ENCODE results near the gene DNTTIP2. TPM values are rescaled to one million over a fixed set of nuclear protein-coding genes. Genes with fewer than 3 reads are reported as not detected.
A peak's percentile ranks its signal among the peaks of the same experiment; 100 is the strongest.

The DNTTIP2 gene
- total RNA-seq, 1 donor, result 40.2 TPM

GRCh38 chr1:93829061-93829460 lies 49.9 kb downstream of the DNTTIP2 start:
- DNase-seq (ENCODE audit: low read depth), result no peak
- no peak overlapping the region for H3K4me3 ChIP-seq (ENCODE audit: low read depth, low read length)
- no peak for TF ChIP-seq CTCF (IDR thresholded peaks at IDR 0.05; ENCODE audit: insufficient read depth, low read length)

DNA sequence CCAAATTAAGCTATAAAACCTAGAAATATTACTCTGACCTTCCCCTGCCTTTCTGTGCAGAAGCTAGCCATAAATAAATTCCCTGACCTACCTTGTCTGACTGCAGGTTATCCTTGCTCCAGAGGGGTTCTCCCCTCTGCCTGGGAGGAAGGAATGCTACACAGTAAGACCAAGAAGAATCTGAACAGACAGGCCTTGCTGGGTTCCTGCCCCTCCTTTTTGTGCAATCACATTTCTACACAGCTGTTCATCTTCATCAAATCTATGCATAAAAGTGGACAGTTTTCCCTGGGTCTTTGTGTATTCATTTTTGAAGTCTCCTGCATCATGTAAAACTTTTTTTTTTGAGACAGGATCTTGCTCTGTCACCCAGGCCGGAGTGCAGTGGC lies 50.6 kb downstream of the DNTTIP2 start:
- no peak for DNase-seq (ENCODE audit: low read depth)
- no peak for TF ChIP-seq CTCF (IDR thresholded peaks at IDR 0.05; ENCODE audit: insufficient read depth, low read length)

DNA sequence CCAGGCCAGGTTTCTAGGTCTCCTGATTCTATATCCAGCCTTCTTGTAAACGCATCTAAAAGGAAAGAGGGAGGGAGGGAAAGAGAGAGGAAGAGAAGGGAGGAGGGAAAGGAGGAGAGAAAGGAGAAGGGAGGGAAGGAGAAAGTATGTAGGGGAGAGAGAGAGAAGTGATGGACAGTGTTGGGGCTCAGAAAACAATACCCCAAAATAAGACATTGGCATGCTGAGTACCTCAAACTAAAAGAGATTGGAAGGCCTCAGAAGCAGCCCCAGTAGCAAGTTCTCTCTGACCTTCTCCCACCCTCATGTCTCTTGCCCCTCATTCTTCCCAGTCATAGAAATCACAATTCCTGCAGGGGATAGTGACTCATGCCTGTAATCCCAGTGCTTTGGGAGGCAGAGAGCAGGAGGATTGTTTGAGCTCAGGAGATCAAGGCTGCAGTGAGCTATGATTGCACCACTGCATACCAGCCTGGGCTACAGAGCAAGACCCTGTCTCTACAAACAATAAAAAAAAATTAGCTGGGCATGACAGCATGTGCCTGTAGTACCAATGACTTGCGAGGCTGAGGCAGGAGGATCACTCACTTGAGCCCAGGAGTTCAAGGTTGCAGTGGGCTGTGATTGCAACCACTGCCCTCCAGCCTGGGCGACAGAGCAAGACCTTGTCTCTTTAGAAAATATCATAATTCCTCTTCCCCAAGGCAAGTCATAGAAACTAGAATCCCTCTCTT lies 51.2 kb downstream of the DNTTIP2 start:
- DNase-seq (ENCODE audit: low read depth), result peak; percentile 53

More for the DNA sequence above, 50.6 kb downstream of the DNTTIP2 start:
- no peak overlapping the region for H3K4me3 ChIP-seq (ENCODE audit: low read depth, low read length)

GRCh38 chr1:93827128-93827527 lies 51.9 kb downstream of the DNTTIP2 start:
- peak; percentile 42 for DNase-seq (ENCODE audit: low read depth)
- no peak for TF ChIP-seq CTCF (IDR thresholded peaks at IDR 0.05; ENCODE audit: insufficient read depth, low read length)
- H3K4me3 ChIP-seq (ENCODE audit: low read depth, low read length), result no peak overlapping the region

More for the DNA sequence above, 51.2 kb downstream of the DNTTIP2 start:
- TF ChIP-seq CTCF (IDR thresholded peaks at IDR 0.05; ENCODE audit: insufficient read depth, low read length), result no peak
- H3K4me3 ChIP-seq (ENCODE audit: low read depth, low read length), result no peak overlapping the region

DNA sequence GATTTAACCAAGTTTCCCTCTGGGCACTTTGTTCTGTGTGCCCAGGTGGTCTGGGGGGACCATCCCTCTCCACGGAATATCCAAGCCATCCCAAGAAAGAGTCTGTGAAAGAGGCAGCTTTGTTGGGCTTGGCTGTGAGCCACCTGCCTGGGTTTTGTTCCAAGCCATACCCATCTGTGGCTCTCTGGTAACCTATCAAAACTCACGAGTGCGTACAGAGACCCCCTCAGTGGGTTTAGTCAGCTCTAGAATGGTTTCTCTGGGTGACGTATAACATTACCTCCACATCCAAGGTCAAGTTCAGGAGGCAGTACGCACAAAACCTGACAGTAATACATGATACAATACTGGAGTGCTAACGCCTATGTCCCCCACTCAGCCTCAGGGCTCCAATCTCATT lies 54.2 kb downstream of the DNTTIP2 start:
- no peak for TF ChIP-seq CTCF (IDR thresholded peaks at IDR 0.05; ENCODE audit: insufficient read depth, low read length)
- no peak for DNase-seq (ENCODE audit: low read depth)
- no peak overlapping the region for H3K4me3 ChIP-seq (ENCODE audit: low read depth, low read length)

GRCh38 chr1:93822730-93823425 lies 56.1 kb downstream of the DNTTIP2 start:
- no peak overlapping the region for H3K4me3 ChIP-seq (ENCODE audit: low read depth, low read length)
- no peak for TF ChIP-seq CTCF (IDR thresholded peaks at IDR 0.05; ENCODE audit: insufficient read depth, low read length)
- no peak for DNase-seq (ENCODE audit: low read depth)
